ENCODE results near the gene ODAD4. TPM values are rescaled to one million over a fixed set of nuclear protein-coding genes. Genes with fewer than 3 reads are reported as not detected.
A peak's percentile ranks its signal among the peaks of the same experiment; 100 is the strongest.

ODAD4 gene, protein sequence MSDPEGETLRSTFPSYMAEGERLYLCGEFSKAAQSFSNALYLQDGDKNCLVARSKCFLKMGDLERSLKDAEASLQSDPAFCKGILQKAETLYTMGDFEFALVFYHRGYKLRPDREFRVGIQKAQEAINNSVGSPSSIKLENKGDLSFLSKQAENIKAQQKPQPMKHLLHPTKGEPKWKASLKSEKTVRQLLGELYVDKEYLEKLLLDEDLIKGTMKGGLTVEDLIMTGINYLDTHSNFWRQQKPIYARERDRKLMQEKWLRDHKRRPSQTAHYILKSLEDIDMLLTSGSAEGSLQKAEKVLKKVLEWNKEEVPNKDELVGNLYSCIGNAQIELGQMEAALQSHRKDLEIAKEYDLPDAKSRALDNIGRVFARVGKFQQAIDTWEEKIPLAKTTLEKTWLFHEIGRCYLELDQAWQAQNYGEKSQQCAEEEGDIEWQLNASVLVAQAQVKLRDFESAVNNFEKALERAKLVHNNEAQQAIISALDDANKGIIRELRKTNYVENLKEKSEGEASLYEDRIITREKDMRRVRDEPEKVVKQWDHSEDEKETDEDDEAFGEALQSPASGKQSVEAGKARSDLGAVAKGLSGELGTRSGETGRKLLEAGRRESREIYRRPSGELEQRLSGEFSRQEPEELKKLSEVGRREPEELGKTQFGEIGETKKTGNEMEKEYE
- total RNA-seq: 6.3 and 7.1 TPM in 2 replicates
- long read RNA-seq, transcript TTC25-201 (12 exons, 2,255 nt): major isoform, 8 of 16 reads
- long read RNA-seq, partial matches to known transcripts: 3 of 16 reads
- long read RNA-seq, other reads (novel, unspliced or antisense): 5 of 16 reads

DNA sequence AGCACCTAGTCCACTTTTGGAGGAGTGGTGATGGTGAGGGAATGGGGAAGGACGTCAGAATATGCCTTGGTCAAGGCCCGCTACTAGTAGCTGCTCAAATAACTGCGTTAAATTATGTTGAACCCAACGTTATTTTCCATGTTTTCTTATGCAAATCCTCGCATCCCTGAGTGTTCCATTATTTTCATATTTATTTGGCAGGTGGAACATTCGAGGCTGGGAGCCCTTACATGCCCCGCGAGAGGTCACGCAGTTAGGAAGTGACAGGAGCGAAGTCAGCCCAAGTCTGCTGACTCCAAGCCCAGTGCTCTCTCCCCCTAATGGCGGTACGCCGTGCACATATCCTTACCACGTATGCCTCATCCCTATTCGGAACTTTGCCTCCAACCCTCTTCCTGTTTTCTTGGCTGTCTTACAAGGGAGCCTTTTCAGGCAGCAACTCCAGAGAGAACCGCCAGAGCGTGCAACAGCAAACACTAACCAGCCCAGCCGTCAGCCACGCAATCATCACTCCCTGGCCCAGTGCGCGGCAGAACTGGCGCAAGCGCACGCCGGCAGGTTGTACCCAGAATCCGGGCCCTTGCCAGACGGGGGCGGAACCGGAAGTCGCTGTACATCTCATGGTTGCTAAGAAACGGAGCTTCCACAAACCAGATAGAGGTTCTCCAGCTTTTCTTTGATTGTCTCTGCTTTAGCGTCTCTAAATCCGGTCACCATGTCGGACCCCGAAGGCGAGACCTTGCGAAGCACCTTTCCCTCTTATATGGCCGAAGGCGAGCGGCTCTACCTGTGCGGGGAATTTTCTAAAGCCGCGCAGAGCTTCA is at the start of gene ODAD4:
TSS of gene ODAD4 (plus strand) at position 609 of the 824 bp plus-strand sequence. CDS start at position 716, 107 bp downstream.
- H3K27me3 Mint-ChIP-seq: no peaks in the 10 kb centered on the region
- H3K36me3 Mint-ChIP-seq (ENCODE audit: insufficient read depth): no peaks in the 10 kb centered on the region
- TF ChIP-seq, protein P1, sequence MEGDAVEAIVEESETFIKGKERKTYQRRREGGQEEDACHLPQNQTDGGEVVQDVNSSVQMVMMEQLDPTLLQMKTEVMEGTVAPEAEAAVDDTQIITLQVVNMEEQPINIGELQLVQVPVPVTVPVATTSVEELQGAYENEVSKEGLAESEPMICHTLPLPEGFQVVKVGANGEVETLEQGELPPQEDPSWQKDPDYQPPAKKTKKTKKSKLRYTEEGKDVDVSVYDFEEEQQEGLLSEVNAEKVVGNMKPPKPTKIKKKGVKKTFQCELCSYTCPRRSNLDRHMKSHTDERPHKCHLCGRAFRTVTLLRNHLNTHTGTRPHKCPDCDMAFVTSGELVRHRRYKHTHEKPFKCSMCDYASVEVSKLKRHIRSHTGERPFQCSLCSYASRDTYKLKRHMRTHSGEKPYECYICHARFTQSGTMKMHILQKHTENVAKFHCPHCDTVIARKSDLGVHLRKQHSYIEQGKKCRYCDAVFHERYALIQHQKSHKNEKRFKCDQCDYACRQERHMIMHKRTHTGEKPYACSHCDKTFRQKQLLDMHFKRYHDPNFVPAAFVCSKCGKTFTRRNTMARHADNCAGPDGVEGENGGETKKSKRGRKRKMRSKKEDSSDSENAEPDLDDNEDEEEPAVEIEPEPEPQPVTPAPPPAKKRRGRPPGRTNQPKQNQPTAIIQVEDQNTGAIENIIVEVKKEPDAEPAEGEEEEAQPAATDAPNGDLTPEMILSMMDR (IDR thresholded peaks at IDR 0.05; ENCODE audit: unreplicated experiment): peak; percentile 37
- no peaks in the 10 kb centered on the region for H3K9me3 Mint-ChIP-seq (ENCODE audit: low read depth)
- H3K27ac Mint-ChIP-seq: peak within 1 kb of the TSS; percentile 90
- peak within 1 kb of the TSS; percentile 89 for H3K4me3 Mint-ChIP-seq (ENCODE audit: low read depth)
- H3K4me1 Mint-ChIP-seq (ENCODE audit: low read depth): peaks cover 15% of the 10 kb centered on the region
- DNase-seq (ENCODE audit: low spot score, unreplicated experiment): peak; percentile 85

DNA sequence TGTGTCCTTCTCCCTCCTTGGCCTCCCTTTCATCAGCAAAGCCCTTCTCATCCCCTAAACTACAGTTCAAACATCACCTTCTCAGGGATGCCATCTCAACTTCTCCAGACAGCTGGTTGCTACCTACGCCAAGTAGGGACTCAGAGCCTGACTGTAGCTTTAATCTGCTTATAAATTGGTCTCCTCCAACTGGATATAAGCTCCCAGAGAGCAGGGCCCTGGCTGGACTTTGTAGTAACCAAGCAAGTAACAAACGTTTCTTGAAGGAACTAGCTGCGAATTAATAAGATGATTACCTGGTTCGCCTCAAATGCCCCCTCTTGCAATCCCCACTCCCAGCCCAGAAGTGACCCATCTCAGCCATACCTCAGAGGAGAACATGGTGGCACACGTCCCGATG is 47.7 kb upstream of the ODAD4 start:
- peaks cover 34% of the 10 kb centered on the region for H3K36me3 Mint-ChIP-seq (ENCODE audit: insufficient read depth)
- peak overlapping the region; percentile 62 for H3K27ac Mint-ChIP-seq

DNA sequence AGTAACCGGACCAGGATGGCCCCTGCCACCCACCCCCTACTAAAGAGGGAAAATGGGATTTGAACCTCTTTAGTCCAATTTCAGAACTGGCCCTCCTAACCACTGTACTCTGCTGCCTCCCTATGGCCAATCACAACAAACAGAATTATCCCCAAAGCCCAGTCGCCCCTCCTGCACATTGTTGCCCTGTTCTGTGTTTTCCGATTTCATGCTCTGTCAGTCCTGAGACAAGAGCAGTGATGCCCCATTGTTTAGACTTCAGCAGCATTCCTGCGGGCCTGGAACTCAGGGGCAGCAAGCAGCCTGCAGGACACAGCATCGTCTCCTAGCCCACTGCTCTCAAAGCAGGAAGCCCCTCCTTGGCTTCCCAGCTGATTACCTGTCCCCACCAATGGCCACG is 44.7 kb upstream of the ODAD4 start:
- no peaks in the 10 kb centered on the region for H3K9me3 Mint-ChIP-seq (ENCODE audit: low read depth)
- H3K4me1 Mint-ChIP-seq (ENCODE audit: low read depth): no peaks in the 10 kb centered on the region
- no peak for DNase-seq (ENCODE audit: low spot score, unreplicated experiment)
- TF ChIP-seq, protein P1 (IDR thresholded peaks at IDR 0.05; ENCODE audit: unreplicated experiment): peak; percentile 17
- no peak overlapping the region for H3K4me3 Mint-ChIP-seq (ENCODE audit: low read depth)
- H3K27ac Mint-ChIP-seq: peak overlapping the region; percentile 80
- H3K36me3 Mint-ChIP-seq (ENCODE audit: insufficient read depth): peaks cover 23% of the 10 kb centered on the region
- H3K27me3 Mint-ChIP-seq: no peaks in the 10 kb centered on the region

More for the DNA sequence above, 47.7 kb upstream of the ODAD4 start:
- Mint-ChIP-seq H3K9me3 (ENCODE audit: low read depth) (no peaks in the 10 kb centered on the region), H3K27me3 (no peaks in the 10 kb centered on the region), H3K4me3 (ENCODE audit: low read depth) (no peak overlapping the region), H3K4me1 (ENCODE audit: low read depth) (no peaks in the 10 kb centered on the region)
- TF ChIP-seq, protein P1 (IDR thresholded peaks at IDR 0.05; ENCODE audit: unreplicated experiment): no peak
- no peak for DNase-seq (ENCODE audit: low spot score, unreplicated experiment)

DNA sequence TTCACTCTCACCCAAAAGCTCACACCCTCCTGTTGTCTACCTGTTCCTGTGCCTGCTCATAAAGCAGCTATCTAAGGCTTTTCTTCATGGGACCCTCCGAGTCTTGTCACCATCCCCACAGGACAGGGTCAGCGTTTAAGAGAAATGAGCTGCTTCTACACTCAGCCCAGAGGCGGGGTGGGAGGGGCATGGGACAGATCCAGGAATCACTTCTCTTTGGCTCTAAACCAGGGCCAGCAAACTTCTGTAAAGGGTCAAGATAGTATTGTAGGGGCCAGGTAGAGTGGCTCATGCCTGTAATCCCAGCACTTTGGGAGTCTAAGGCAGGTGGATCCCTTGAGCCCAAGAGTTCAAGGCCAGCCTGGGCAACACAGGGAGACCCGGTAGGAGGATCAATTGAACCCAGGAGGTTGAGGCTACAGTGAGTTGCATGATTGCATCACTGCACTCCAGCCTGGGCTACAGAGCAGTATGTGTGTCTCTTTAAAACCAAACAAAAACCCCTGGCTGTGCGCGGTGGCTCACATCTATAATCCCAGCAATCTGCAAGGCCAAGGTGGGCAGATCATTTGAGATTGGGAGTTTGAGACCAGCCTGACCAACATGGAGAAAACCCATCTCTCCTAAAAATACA is 42.0 kb upstream of the ODAD4 start:
- Mint-ChIP-seq H3K9me3 (ENCODE audit: low read depth) (no peaks in the 10 kb centered on the region), H3K36me3 (ENCODE audit: insufficient read depth) (peaks cover 21% of the 10 kb centered on the region), H3K27ac (peak overlapping the region; percentile 84), H3K4me3 (ENCODE audit: low read depth) (no peak overlapping the region), H3K27me3 (no peaks in the 10 kb centered on the region), H3K4me1 (ENCODE audit: low read depth) (no peaks in the 10 kb centered on the region)
- TF ChIP-seq, protein P1 (IDR thresholded peaks at IDR 0.05; ENCODE audit: unreplicated experiment): no peak
- DNase-seq (ENCODE audit: low spot score, unreplicated experiment): no peak
